GM18520 (cell line): ENCODE data around the gene SMPD1.

Experiments
- ATAC-seq: cut with Tn5 transposase; IDR thresholded peaks from one replicate; pipeline ENCODE4 v1.9.1; 2021; ENCODE audit not compliant: unreplicated experiment

Gene SMPD1

GRCh38 chr11:6413791-6414201 lies 23.5 kb downstream of the SMPD1 start:
- no peak for ATAC-seq

- ATAC-seq, result no peak
Observed at GRCh38 chr11:6414874-6415328, 24.6 kb downstream of the SMPD1 start.

- ATAC-seq, result no peak
Observed at GRCh38 chr11:6415797-6416196, 25.5 kb downstream of the SMPD1 start.

GRCh38 chr11:6417907-6418556 lies 27.8 kb downstream of the SMPD1 start:
- ATAC-seq, result no peak

GRCh38 chr11:6418557-6419008 lies 28.3 kb downstream of the SMPD1 start:
- ATAC-seq, result no peak

GRCh38 chr11:6419009-6419631 lies 28.8 kb downstream of the SMPD1 start, which contains the start of gene APBB1:
APBB1 (minus strand) TSS chr11:6419094; CDS start chr11:6411347, 7,747 bp downstream.
- no peak for ATAC-seq

GRCh38 chr11:6420677-6421076 lies 30.4 kb downstream of the SMPD1 start:
- ATAC-seq, result no peak

- no peak for ATAC-seq
Observed at GRCh38 chr11:6427516-6427915, 37.2 kb downstream of the SMPD1 start.

GRCh38 chr11:6431861-6432260 lies 41.6 kb downstream of the SMPD1 start:
- no peak for ATAC-seq

GRCh38 chr11:6433998-6434660 lies 43.9 kb downstream of the SMPD1 start:
- no peak for ATAC-seq

GRCh38 chr11:6437423-6437822 lies 47.1 kb downstream of the SMPD1 start:
- ATAC-seq, result no peak

GRCh38 chr11:6437993-6438392 lies 47.7 kb downstream of the SMPD1 start:
- no peak for ATAC-seq

- ATAC-seq, result no peak
Observed at GRCh38 chr11:6438979-6439571, 48.8 kb downstream of the SMPD1 start.

GRCh38 chr11:6440906-6441358 lies 50.7 kb downstream of the SMPD1 start, which contains the start of gene HPX:
HPX (minus strand) TSS chr11:6440987; CDS start chr11:6440963, 24 bp downstream.
- ATAC-seq, result no peak

GRCh38 chr11:6442441-6442840 lies 52.2 kb downstream of the SMPD1 start:
- no peak for ATAC-seq

- ATAC-seq, result no peak
Observed at GRCh38 chr11:6443269-6444003, 53.2 kb downstream of the SMPD1 start.
